ENCODE data around the gene NFIX.

GRCh38 chr19:12985049-12985776 lies 10.1 kb upstream of the NFIX start:
- TF ChIP-seq POLR2A (IDR thresholded peaks at IDR 0.05) (no peak), CTCF (IDR thresholded peaks at IDR 0.05) (no peak)
